Measurements from ENCODE around the gene PLOD1. TPM values are rescaled to one million over a fixed set of nuclear protein-coding genes. Genes with fewer than 3 reads are reported as not detected.

Gene PLOD1
- total RNA-seq, 1 experiment from 2014 or later: 64.1 TPM

- Histone ChIP-seq H3F3A (ENCODE audit: insufficient read depth, low read depth) (0 out of 2 replicates have a peak, but pooled peaks cover 4% of the 10 kb centered on the region), H2AFZ (no peak overlapping the region), H3K79me2 (ENCODE audit: low read depth) (no peaks in the 10 kb centered on the region), H3K4me2 (no peak overlapping the region), H3K27me3 (ENCODE audit: insufficient read depth, low read depth) (no peaks in the 10 kb centered on the region), H3K27ac (no peak overlapping the region), H4K20me1 (ENCODE audit: insufficient read depth) (no peaks in the 10 kb centered on the region), H3K4me3 (no peak overlapping the region), H3K36me3 (ENCODE audit: low read depth) (peaks cover 10% of the 10 kb centered on the region), H3K9me2 (ENCODE audit: insufficient read depth) (no peaks in the 10 kb centered on the region), H3K9me3 (ENCODE audit: insufficient read depth, low read depth) (no peaks in the 10 kb centered on the region), H3K4me1 (replicated peaks; ENCODE audit: insufficient read depth) (no peaks in the 10 kb centered on the region)
- no TSS peak for BruUV-seq (replicated peaks)
- ChIA-PET POLR2A (ENCODE audit: unreplicated experiment) (no interaction called here), CTCF (no interaction called here)
- no peak for DNase-seq
- TF ChIP-seq CTCF (conservative IDR thresholded peaks at IDR 0.05): no peak
- TF ChIP-seq EZH2 (IDR thresholded peaks at IDR 0.05; ENCODE audit: low read depth): no peak
- intact Hi-C loops (cut with micrococcal nuclease; ENCODE audit: unreplicated experiment): no loop called here
These were observed 69.2 kb downstream of the PLOD1 start for GRCh38 chr1:12003762-12004161.

DNA sequence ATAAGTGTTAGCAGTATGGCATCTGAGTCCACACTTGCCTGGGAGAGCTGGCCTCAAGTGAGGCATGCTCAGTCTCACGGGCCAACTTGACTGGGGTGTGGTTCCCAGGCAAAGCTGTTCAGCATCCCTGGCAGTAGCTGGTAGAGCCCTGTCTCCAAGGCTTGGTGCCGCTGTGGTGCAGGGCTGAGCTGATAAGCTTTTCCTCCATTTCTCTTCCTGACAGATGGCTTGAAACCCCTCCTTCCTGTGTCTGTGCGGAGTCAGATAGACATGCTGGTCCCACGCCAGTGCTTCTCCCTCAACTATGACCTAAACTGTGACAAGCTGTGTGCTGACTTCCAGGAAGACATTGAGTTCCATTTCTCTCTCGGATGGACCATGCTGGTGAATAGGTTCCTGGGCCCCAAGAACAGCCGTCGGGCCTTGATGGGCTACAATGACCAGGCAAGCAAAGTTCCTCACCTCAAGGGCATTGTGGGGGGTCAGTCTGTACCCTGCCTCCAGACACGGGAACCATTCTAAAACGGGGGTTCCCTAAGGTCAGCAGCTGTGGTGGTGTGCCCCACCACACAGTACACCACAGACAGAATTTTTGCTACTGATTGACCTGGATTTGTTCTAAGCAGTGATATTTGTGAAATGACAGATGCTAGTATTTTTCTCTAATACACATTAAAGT lies 71.1 kb downstream of the PLOD1 start:
- no peak for DNase-seq
- Histone ChIP-seq H3K27ac (no peak overlapping the region), H3K79me2 (ENCODE audit: low read depth) (no peaks in the 10 kb centered on the region), H3K4me3 (no peak overlapping the region), H3K9me3 (ENCODE audit: insufficient read depth, low read depth) (no peaks in the 10 kb centered on the region), H3K27me3 (ENCODE audit: insufficient read depth, low read depth) (no peaks in the 10 kb centered on the region), H3K4me2 (no peak overlapping the region), H4K20me1 (ENCODE audit: insufficient read depth) (no peaks in the 10 kb centered on the region), H3K4me1 (replicated peaks; ENCODE audit: insufficient read depth) (no peaks in the 10 kb centered on the region), H3K9me2 (ENCODE audit: insufficient read depth) (no peaks in the 10 kb centered on the region), H2AFZ (no peak overlapping the region), H3K36me3 (ENCODE audit: low read depth) (peaks cover 10% of the 10 kb centered on the region), H3F3A (ENCODE audit: insufficient read depth, low read depth) (0 out of 2 replicates have a peak, but pooled peaks cover 4% of the 10 kb centered on the region)
- CTCF ChIA-PET: no interaction called here
- BruUV-seq (replicated peaks): no TSS peak
- no peak for TF ChIP-seq CTCF (conservative IDR thresholded peaks at IDR 0.05)
- no peak for TF ChIP-seq EZH2 (IDR thresholded peaks at IDR 0.05; ENCODE audit: low read depth)
- intact Hi-C loops (cut with micrococcal nuclease; ENCODE audit: unreplicated experiment): no loop called here
- POLR2A ChIA-PET (ENCODE audit: unreplicated experiment): interaction anchor here (0.6 kb wide), 1 partner anchor 17 kb away, joined by 4 read pairs; no protein-coding TSS in a partner anchor

GRCh38 chr1:12006167-12006921 lies 71.8 kb downstream of the PLOD1 start:
- Histone ChIP-seq H3K36me3 (ENCODE audit: low read depth) (peaks cover 8% of the 10 kb centered on the region), H3K9me3 (ENCODE audit: insufficient read depth, low read depth) (no peaks in the 10 kb centered on the region), H2AFZ (no peak overlapping the region), H3K9me2 (ENCODE audit: insufficient read depth) (no peaks in the 10 kb centered on the region), H3K27me3 (ENCODE audit: insufficient read depth, low read depth) (no peaks in the 10 kb centered on the region), H3F3A (ENCODE audit: insufficient read depth, low read depth) (0 out of 2 replicates have a peak, but pooled peaks cover 4% of the 10 kb centered on the region), H3K79me2 (ENCODE audit: low read depth) (no peaks in the 10 kb centered on the region), H3K4me3 (no peak overlapping the region), H3K4me1 (replicated peaks; ENCODE audit: insufficient read depth) (no peaks in the 10 kb centered on the region), H3K4me2 (no peak overlapping the region), H4K20me1 (ENCODE audit: insufficient read depth) (no peaks in the 10 kb centered on the region), H3K27ac (no peak overlapping the region)
- DNase-seq: no peak
- intact Hi-C loops (cut with micrococcal nuclease; ENCODE audit: unreplicated experiment): no loop called here
- CTCF ChIA-PET: no interaction called here
- TF ChIP-seq CTCF (conservative IDR thresholded peaks at IDR 0.05) (no peak), EZH2 (IDR thresholded peaks at IDR 0.05; ENCODE audit: low read depth) (no peak)
- POLR2A ChIA-PET (ENCODE audit: unreplicated experiment): interaction anchor here (0.6 kb wide), 1 partner anchor 16 kb away, joined by 4 read pairs; no protein-coding TSS in a partner anchor
- BruUV-seq (replicated peaks): no TSS peak
